CD4-positive, alpha-beta T cell (primary cell): Measurements from ENCODE around the gene ELL2. TPM values are rescaled to one million over a fixed set of nuclear protein-coding genes. Genes with fewer than 3 reads are reported as not detected.

Experiments used
- ATAC-seq: fragments of 200-7000 bp; cut with Tn5 transposase; one replicate; pipeline ENCODE4 v1.10.0; 2022; ENCODE audit warnings: mild to moderate bottlenecking; ENCODE audit not compliant: poor library complexity
- CTCF ChIA-PET: fragments of 350-600 bp; sonication (Branson Sonifier 250); formaldehyde crosslinking; loops from one replicate; lab custom pipeline; 2021; ENCODE audit warnings: antibody characterized with exemption, inconsistent platforms; lab: Charles Lee
- POLR2A ChIA-PET: fragments of 350-600 bp; sonication (Branson Sonifier 250); formaldehyde crosslinking; loops from one replicate; lab custom pipeline; 2021; ENCODE audit warnings: antibody characterized with exemption, inconsistent platforms; lab: Charles Lee
- DNase-seq, 14 experiments: peaks; one replicate each; pipeline ENCODE4 v3.0.0-alpha.2; 2013 to 2020; ENCODE audit warnings: mixed read lengths in 2 of 14
- H3K27ac ChIP-seq, 2 donors: one replicate each; pipeline versions ENCODE4 v1.5.1 to v1.7.0; 2013; ENCODE audit warnings: low read length in 2 of 2, low read depth in 1 of 2, mild to moderate bottlenecking in 1 of 2
- H3K27me3 ChIP-seq, 2 experiments: 1 replicate in 1 of 2; 2 replicates in 1 of 2; pipeline versions ENCODE4 v1.6.1 to v1.7.0; 2013; ENCODE audit warnings: low read length in 2 of 2, control low read depth in 1 of 2, mild to moderate bottlenecking in 1 of 2, moderate library complexity in 1 of 2; ENCODE audit not compliant: insufficient read depth in 2 of 2, control insufficient read depth in 1 of 2
- H3K36me3 ChIP-seq: one replicate; pipeline ENCODE4 v1.6.1; 2013; ENCODE audit warnings: low read length, control low read depth; ENCODE audit not compliant: insufficient read depth
- H3K4me1 ChIP-seq: one replicate; pipeline ENCODE4 v1.6.1; 2013; ENCODE audit warnings: low read length, control low read depth; ENCODE audit not compliant: insufficient read depth
- H3K4me3 ChIP-seq: one replicate; pipeline ENCODE4 v1.5.1; 2013; ENCODE audit warnings: mild to moderate bottlenecking, low read length, moderate library complexity
- H3K9me3 ChIP-seq, 2 experiments: 1 replicate in 1 of 2; 2 replicates in 1 of 2; pipeline versions ENCODE4 v1.6.1 to v1.7.0; 2013; ENCODE audit warnings: low read length in 2 of 2, mild to moderate bottlenecking in 2 of 2, control low read depth in 1 of 2, moderate library complexity in 1 of 2; ENCODE audit not compliant: control insufficient read depth in 1 of 2, insufficient read depth in 1 of 2
- H3K27ac Mint-ChIP-seq: one replicate; pipeline ENCODE4 v1.8.0; 2020; ENCODE audit warnings: mixed read lengths
- H3K27me3 Mint-ChIP-seq: one replicate; pipeline ENCODE4 v1.8.0; 2021; ENCODE audit warnings: mixed read lengths
- H3K36me3 Mint-ChIP-seq: one replicate; pipeline ENCODE4 v1.8.0; 2021; ENCODE audit warnings: low read depth, mixed read lengths
- H3K4me1 Mint-ChIP-seq: one replicate; pipeline ENCODE4 v1.8.0; 2021; ENCODE audit warnings: low read depth, mixed read lengths
- H3K4me3 Mint-ChIP-seq: one replicate; pipeline ENCODE4 v1.8.0; 2020; ENCODE audit warnings: mild to moderate bottlenecking, mixed read lengths
- H3K9me3 Mint-ChIP-seq: one replicate; pipeline ENCODE4 v1.8.0; 2020; ENCODE audit warnings: mixed read lengths
- intact Hi-C, 2 experiments: fragments of 100-400 bp; cut with DNase I in 1 of 2; cut with micrococcal nuclease in 1 of 2; formaldehyde crosslinking; loops; one replicate each; pipeline versions ENCODE4 v1.15.1 to v1.9.0; 2023 to 2025; cut with DNase I, micrococcal nuclease
- total RNA-seq, 174 experiments: library from RNA in 2 of 174; stranded (reverse) in 2 of 174; gene quantifications; one replicate each; pipeline ENCODE4 v1.2.3 and lab custom pipeline; 2021 to 2026
- TF ChIP-seq, protein P1 (sequence below): fragments of 200-600 bp; IDR thresholded peaks from one replicate; pipeline ENCODE4 v1.8.0; 2022; ENCODE audit warnings: antibody characterized with exemption, mild to moderate bottlenecking

Gene ELL2
- total RNA-seq, 2 experiments from 2014 or later: 93.5 to 98.1 TPM

DNA sequence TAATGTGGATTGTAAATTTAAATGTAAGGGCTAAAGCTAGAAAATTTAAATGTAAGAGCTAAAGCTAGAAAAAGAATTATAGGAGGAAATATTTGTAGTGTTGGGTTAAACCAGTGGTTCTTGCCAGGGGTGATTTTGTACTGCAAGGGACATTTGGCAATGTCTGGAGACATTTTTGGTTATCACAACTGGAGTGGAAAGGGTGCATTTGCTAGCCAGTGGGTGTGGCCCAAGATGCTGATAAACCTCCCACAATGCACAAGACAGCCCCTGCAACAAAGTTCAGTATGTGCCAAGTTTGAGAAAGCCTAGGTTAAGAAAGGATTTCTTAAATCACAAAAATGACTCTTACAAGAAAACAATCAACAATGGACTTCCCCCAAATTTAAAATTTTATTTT lies 31.6 kb upstream of the ELL2 start:
- TF ChIP-seq, protein P1, sequence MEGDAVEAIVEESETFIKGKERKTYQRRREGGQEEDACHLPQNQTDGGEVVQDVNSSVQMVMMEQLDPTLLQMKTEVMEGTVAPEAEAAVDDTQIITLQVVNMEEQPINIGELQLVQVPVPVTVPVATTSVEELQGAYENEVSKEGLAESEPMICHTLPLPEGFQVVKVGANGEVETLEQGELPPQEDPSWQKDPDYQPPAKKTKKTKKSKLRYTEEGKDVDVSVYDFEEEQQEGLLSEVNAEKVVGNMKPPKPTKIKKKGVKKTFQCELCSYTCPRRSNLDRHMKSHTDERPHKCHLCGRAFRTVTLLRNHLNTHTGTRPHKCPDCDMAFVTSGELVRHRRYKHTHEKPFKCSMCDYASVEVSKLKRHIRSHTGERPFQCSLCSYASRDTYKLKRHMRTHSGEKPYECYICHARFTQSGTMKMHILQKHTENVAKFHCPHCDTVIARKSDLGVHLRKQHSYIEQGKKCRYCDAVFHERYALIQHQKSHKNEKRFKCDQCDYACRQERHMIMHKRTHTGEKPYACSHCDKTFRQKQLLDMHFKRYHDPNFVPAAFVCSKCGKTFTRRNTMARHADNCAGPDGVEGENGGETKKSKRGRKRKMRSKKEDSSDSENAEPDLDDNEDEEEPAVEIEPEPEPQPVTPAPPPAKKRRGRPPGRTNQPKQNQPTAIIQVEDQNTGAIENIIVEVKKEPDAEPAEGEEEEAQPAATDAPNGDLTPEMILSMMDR: no peak
- CTCF ChIA-PET: no interaction called here
- no peaks in the 10 kb centered on the region for H3K36me3 ChIP-seq
- intact Hi-C loops: no loop called here
- H3K4me1 ChIP-seq: no peaks in the 10 kb centered on the region
- H3K27me3 ChIP-seq: no peaks in the 10 kb centered on the region
- H3K27ac Mint-ChIP-seq: no peak overlapping the region
- H3K36me3 Mint-ChIP-seq: no peaks in the 10 kb centered on the region
- H3K4me3 ChIP-seq: no peak overlapping the region
- H3K4me1 Mint-ChIP-seq: no peaks in the 10 kb centered on the region
- H3K9me3 Mint-ChIP-seq: no peaks in the 10 kb centered on the region
- POLR2A ChIA-PET: no interaction called here
- H3K27ac ChIP-seq: no peak overlapping the region
- H3K27me3 Mint-ChIP-seq: peaks cover 7% of the 10 kb centered on the region
- ATAC-seq (no peak), DNase-seq (no peak)
- H3K4me3 Mint-ChIP-seq: no peak overlapping the region
- H3K9me3 ChIP-seq: no peaks in the 10 kb centered on the region

DNA sequence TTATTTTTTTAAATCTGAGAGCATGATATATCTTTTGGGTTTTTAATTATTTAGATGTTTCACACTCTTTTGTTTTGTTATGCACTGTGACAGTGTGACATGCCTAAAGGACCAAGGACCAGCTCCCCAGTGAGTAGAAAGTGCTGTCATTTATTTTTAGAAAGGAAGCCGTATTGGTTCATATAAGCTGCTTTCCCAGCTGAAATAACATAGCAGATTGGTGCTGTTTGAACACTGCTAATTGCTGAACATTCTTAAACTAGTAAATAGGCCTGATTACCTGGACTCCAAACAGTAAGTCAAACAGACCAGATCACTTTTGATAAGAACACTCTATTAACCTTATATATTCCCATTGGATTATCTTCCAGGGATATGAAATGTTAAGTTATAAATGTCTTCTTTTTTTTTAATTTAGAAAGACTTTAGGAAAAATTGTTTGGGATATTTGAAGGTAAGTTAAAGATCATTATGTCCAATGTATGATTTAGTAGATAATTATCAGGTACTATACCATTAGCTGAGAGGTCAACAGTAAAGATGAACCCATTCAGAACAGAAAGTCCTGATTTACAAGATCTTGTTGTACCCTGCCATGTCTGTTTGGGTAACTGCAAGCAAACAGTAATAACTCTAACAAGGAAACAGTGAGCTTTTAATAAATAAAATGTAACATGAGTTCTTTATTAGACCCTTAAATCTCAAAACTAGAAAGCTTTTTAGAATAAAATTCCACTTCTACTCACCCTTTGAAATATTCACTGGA lies 27.8 kb upstream of the ELL2 start:
- TF ChIP-seq, protein P1: no peak
- no peaks in the 10 kb centered on the region for H3K36me3 Mint-ChIP-seq
- Histone ChIP-seq H3K9me3 (no peaks in the 10 kb centered on the region), H3K4me1 (no peaks in the 10 kb centered on the region), H3K36me3 (no peaks in the 10 kb centered on the region), H3K4me3 (no peak overlapping the region), H3K27me3 (no peaks in the 10 kb centered on the region), H3K27ac (no peak overlapping the region)
- DNase-seq (no peak), ATAC-seq (no peak)
- CTCF ChIA-PET: interaction anchor here (1.0 kb wide), 1 partner anchor 126 kb away, joined by 3 read pairs; no protein-coding TSS in a partner anchor
- H3K9me3 Mint-ChIP-seq: no peaks in the 10 kb centered on the region
- intact Hi-C loops: no loop called here
- no peaks in the 10 kb centered on the region for H3K4me1 Mint-ChIP-seq
- no peak overlapping the region for H3K27ac Mint-ChIP-seq
- POLR2A ChIA-PET: no interaction called here
- H3K27me3 Mint-ChIP-seq: peaks cover 7% of the 10 kb centered on the region
- no peak overlapping the region for H3K4me3 Mint-ChIP-seq

DNA sequence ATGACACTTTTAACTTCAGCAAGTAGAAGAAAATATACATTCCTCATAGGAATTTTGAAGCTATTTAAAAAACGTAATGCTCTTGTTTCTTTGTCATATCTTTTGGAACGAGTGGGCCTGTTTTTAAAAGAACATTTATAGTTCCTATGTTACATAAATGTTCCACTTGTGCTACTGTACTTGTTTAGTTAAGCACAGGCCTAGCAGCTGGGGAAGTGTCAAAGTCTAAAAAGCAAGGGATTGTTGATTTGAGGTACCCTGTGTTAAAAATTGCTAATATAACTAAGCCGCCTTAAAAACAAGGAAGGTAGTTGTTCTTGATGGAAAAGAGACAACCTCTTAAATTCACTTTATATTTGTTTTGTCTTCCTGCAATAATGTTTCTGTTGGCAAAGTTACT lies 27.2 kb upstream of the ELL2 start:
- H3K36me3 ChIP-seq: no peaks in the 10 kb centered on the region
- H3K27ac ChIP-seq: no peak overlapping the region
- Mint-ChIP-seq H3K4me1 (no peaks in the 10 kb centered on the region), H3K36me3 (no peaks in the 10 kb centered on the region), H3K27me3 (peaks cover 7% of the 10 kb centered on the region), H3K4me3 (no peak overlapping the region), H3K27ac (no peak overlapping the region), H3K9me3 (no peaks in the 10 kb centered on the region)
- ChIA-PET CTCF (no interaction called here), POLR2A (no interaction called here)
- no peak overlapping the region for H3K4me3 ChIP-seq
- no peaks in the 10 kb centered on the region for H3K27me3 ChIP-seq
- H3K4me1 ChIP-seq: no peaks in the 10 kb centered on the region
- TF ChIP-seq, protein P1: no peak
- DNase-seq: no peak
- intact Hi-C loops: no loop called here
- no peak for ATAC-seq
- H3K9me3 ChIP-seq: no peaks in the 10 kb centered on the region
